Retinal pigment epithelial cell (primary cell): Measurements from ENCODE around the gene GABPB2.
A peak's percentile ranks its signal among the peaks of the same experiment; 100 is the strongest.

Source experiments
- DNase-seq: peaks from one replicate; pipeline ENCODE4 v3.0.0-alpha.2; 2010; ENCODE audit warnings: low read depth
- H3K4me3 ChIP-seq: 2 replicates; pipeline ENCODE4 v1.5.1; 2011; ENCODE audit warnings: mild to moderate bottlenecking, low read length, control low read depth, moderate library complexity
- TF ChIP-seq, protein P1 (sequence below): conservative IDR thresholded peaks from 2 replicates; pipeline ENCODE4 v1.5.1; 2011; ENCODE audit warnings: low read depth, low read length, control low read depth, inconsistent platforms

The GABPB2 gene

DNA sequence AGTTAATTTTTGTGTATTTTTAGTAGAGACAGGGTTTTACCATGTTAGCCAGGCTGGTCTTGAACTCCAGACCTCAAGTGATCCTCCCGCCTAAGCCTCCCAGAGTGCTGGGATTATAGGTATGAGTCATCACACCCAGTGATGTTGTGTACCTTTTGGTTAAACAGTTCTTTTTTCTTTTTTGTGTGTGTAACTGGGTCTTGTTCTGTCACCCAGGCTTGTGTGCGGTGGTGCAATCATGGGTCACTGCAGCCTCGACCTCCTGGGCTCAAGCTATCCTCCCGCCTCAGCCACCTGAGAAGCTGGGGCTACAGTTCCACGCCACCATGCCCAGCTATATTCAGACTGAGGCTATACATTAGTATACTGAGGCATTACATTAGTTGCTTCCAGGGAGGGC, 37.8 kb downstream of the GABPB2 start:
- DNase-seq: no peak
- H3K4me3 ChIP-seq: no peak overlapping the region
- TF ChIP-seq, protein P1, sequence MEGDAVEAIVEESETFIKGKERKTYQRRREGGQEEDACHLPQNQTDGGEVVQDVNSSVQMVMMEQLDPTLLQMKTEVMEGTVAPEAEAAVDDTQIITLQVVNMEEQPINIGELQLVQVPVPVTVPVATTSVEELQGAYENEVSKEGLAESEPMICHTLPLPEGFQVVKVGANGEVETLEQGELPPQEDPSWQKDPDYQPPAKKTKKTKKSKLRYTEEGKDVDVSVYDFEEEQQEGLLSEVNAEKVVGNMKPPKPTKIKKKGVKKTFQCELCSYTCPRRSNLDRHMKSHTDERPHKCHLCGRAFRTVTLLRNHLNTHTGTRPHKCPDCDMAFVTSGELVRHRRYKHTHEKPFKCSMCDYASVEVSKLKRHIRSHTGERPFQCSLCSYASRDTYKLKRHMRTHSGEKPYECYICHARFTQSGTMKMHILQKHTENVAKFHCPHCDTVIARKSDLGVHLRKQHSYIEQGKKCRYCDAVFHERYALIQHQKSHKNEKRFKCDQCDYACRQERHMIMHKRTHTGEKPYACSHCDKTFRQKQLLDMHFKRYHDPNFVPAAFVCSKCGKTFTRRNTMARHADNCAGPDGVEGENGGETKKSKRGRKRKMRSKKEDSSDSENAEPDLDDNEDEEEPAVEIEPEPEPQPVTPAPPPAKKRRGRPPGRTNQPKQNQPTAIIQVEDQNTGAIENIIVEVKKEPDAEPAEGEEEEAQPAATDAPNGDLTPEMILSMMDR: no peak

DNA sequence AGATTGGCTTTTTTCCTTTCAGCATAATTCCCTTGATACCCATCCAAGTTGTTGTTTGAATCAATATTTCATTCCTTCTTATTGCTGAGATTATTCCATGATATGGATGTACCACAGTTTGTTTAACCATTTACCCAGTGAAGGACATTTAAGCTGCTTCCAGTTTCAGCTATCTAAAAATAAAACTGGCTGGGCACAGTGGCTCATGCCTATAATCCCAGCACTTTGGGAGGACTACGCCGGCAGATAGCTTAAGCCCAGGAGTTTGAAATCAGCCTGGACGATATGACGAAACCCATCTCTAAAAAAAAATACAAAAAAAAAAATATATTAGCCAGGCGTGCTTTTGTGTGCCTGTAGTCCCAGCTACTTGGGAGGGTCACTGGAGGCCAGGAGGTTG, 43.3 kb downstream of the GABPB2 start:
- TF ChIP-seq, protein P1: no peak
- no peak overlapping the region for H3K4me3 ChIP-seq
- no peak for DNase-seq

DNA sequence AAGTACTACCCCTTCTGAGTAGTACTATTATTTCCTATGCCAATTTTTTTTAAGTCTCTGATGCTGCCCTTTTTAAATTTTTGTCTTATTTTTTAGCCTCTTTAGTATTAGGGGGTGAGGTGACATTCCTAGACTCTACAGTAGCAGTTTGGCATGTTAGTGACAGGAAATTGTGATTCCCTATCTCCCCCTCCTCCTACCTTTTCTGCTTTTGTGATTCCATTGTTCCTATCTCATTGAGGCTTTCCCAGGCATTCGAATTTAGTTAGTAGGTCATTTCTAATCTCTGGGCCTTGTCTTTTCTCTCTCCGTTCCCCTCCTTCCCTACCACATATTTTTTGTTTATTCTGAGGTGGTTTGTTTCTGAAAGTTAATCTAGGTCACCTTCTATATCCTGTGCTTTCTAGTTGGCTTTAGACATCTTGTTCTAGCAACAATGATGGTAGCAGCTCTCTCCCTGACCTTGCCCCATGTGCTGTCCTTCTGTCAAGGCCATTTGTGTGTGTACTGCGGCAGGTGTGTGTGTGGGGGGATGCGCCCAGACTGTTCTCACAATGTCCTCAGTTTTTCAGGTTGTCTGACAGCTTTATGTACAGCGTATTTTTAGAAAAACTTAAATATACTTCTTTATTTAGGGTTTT, 54.3 kb downstream of the GABPB2 start:
- H3K4me3 ChIP-seq: no peak overlapping the region
- TF ChIP-seq, protein P1: no peak
- DNase-seq: no peak

DNA sequence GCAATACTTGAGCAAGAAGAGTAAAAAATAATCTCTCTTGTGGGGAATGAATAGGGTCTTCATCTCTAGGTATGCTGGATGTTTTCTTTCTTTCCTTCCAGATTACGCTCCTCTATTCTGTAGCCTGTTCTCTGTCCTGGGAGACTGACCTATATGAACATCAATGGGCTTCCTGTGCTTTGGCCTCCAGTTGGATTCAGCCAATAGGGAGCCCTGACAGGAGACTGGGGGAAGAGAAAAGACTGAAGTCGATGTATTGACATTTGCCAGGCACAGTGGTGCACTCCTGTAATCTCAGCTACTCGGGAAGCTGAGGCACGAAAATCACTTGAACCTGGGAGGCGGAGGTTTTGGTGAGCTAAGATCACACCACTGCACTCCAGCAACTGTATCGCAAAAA, 58.2 kb downstream of the GABPB2 start:
- no peak for DNase-seq
- H3K4me3 ChIP-seq: no peak overlapping the region
- TF ChIP-seq, protein P1: no peak

DNA sequence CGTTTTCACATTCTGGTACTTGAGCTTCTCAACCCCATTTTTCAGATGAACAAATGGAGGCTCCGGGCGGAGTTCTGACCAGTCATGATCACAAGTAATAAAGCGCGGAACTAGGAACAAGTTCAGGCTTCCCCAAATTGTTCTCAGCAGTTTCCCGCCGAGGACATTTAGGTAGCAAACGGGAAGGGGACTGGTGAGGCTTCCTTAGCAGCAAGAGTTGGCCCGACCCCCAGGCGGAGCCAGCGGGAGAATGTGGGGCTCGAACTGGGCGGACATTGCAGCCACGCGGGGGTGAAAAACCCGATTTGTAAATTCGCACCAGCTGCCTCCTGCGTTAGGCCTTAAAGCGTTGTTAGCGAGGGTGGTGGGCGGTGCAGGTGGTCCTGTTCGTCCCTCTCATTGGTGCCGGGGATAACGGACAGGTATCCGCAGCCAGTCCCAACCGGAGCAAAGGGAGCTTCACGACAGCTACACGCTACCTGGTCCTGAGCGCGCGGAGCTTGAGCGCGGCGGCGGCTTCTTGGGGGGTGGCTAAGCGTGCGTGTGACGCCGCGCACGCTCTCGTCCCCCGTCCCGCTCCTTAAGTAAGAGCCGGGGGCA, 60.5 kb downstream of the GABPB2 start:
- H3K4me3 ChIP-seq: peak overlapping the region; percentile 48
- peak; percentile 59 for DNase-seq
- TF ChIP-seq, protein P1: no peak

DNA sequence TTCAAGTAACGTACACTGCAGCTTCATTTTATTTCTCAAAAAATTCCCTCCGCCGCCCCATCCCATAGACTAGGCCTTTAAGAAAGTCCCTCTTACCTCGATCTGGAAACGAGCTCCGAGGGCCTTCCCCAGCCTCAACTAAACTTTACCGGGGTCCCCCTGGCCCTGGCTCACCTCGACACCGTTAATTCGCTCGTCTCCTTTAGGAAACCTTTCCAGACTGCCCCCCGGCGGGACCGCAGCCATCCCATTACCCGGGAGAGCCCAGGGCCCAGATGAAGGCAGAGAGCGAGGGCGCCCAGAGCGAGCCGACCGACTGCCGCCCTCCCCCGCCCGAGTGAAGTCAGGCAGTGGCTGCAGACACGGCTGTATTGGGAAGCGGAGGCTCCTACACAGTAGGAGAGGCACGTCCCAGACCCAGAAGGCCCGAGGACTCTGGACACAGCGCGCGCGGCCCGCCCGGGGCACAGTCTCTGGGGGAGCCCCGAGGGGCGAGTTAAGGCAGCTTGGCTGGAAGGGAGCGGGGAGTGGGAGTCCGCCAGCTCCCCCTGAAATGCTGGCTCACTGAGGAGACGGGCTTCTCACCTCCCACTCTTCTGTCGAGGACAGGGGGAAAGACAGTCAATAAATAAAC, 61.3 kb downstream of the GABPB2 start:
- H3K4me3 ChIP-seq: peak overlapping the region; percentile 48
- no peak for DNase-seq
- TF ChIP-seq, protein P1: no peak
